GM12892 (cell line): ENCODE data around the gene NCBP1.

Source experiments
- POLR2AphosphoS5 ChIP-seq: IDR thresholded peaks from 2 replicates; pipeline ENCODE4 v1.6.1; 2011; ENCODE audit warnings: low read depth, low read length, control low read depth
- TAF1 ChIP-seq: IDR thresholded peaks from 2 replicates; pipeline ENCODE4 v1.6.1; 2011; ENCODE audit warnings: low read depth, mild to moderate bottlenecking, control low read depth, low read length, borderline replicate concordance

DNA sequence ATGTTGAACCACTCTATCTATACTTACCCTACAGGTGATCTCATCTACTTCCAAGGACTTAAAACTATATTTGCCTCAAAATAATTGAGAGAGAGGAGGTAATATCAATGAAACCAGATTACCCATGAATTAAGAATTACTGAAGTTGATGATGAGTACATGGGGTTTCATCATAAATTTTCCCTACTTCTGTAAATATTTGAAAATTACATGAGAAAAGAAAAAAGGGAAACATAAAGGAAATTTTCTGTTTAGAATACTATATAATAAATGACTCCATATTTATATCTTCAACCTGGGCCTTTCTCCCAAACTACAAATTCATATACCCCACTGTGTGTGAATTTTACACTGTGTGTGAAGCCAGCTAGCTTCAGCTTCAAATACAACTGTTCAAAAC lies 3.0 kb upstream of the NCBP1 start:
- TF ChIP-seq POLR2AphosphoS5 (no peak), TAF1 (no peak)
